Measurements from ENCODE around the gene TMEM240. TPM values are rescaled to one million over a fixed set of nuclear protein-coding genes. Genes with fewer than 3 reads are reported as not detected.

TMEM240 gene
- total and polyA plus RNA-seq, 10 of the 15 experiments (the other 5 are each of a cell fraction or from before 2014, with no cell fraction given) = 0.17 to 0.49 TPM; not detected in 8

- TF ChIP-seq PML (IDR thresholded peaks at IDR 0.05; ENCODE audit: low read length) = no peak
- no peak for TF ChIP-seq DPF2 (IDR thresholded peaks at IDR 0.05)
- TF ChIP-seq, protein P1, sequence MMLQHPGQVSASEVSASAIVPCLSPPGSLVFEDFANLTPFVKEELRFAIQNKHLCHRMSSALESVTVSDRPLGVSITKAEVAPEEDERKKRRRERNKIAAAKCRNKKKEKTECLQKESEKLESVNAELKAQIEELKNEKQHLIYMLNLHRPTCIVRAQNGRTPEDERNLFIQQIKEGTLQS (IDR thresholded peaks at IDR 0.05; ENCODE audit: borderline replicate concordance, extremely low read depth, low read depth, low read length) = no peak
Observed at GRCh38 chr1:1538989-1539309, 1.5 kb downstream of the TMEM240 start (continued).

GRCh38 chr1:1538334-1538733 is 2.1 kb downstream of the TMEM240 start:
- ChIA-PET SMC1A (ENCODE audit: uncharacterized antibody, unreplicated experiment) (no interaction called here), CTCF (no interaction called here)
- intact Hi-C loops (cut with micrococcal nuclease; ENCODE audit: unreplicated experiment) = no loop called here

More at GRCh38 chr1:1538334-1538733, 2.1 kb downstream of the TMEM240 start:
- ATAC-seq = no peak
- BruUV-seq (replicated peaks) = no TSS peak
- Histone ChIP-seq H3K27ac (ENCODE audit: control insufficient read depth, insufficient read depth) (no peak overlapping the region), H4K20me1 (ENCODE audit: control insufficient read depth, insufficient read depth) (no peaks in the 10 kb centered on the region), H3K36me3 (ENCODE audit: control insufficient read depth in 2 of 2, insufficient read depth in 2 of 2, low read length in 1 of 2) (no peaks in the 10 kb centered on the region; a peak in 2 of 4 replicates), H3K9ac (ENCODE audit: control insufficient read depth, insufficient read depth, low read length) (no peak overlapping the region), H3K27me3 (replicated peaks in 1 of 2; ENCODE audit: control insufficient read depth in 2 of 2, insufficient read depth in 2 of 2, low read length in 1 of 2) (no peaks in the 10 kb centered on the region), H2AFZ (ENCODE audit: control insufficient read depth, low read depth, low read length) (no peak overlapping the region), H3K4me1 (ENCODE audit: control insufficient read depth, insufficient read depth, low read length) (no peaks in the 10 kb centered on the region), H3K4me3 (no peak overlapping the region), H3K9me3 (replicated peaks; ENCODE audit: control insufficient read depth, insufficient read depth, low read length) (no peaks in the 10 kb centered on the region), H3K79me2 (ENCODE audit: control insufficient read depth, insufficient read depth, low read length) (no peaks in the 10 kb centered on the region), H3K4me2 (ENCODE audit: control insufficient read depth, insufficient read depth) (no peak overlapping the region)
- WGBS (ENCODE audit: insufficient coverage, insufficient replicate concordance, low lambda C conversion rate, missing lambda C conversion rate) = 47% methylated on average over 23 of the region's 23 CpGs
- RAD21 ChIA-PET (ENCODE audit: unreplicated experiment) = no interaction called here
- no peak for FAIRE-seq
- no peak for TF ChIP-seq PAX5 (IDR thresholded peaks at IDR 0.05; ENCODE audit: borderline replicate concordance, low read depth, low read length)
- no peak for TF ChIP-seq ATF7 (IDR thresholded peaks at IDR 0.05; ENCODE audit: low read depth)
- no peak for TF ChIP-seq JUND (IDR thresholded peaks at IDR 0.05; ENCODE audit: low read depth, low read length)
- no peak for TF ChIP-seq IKZF1 (conservative IDR thresholded peaks at IDR 0.05)
- TF ChIP-seq RAD51 (IDR thresholded peaks at IDR 0.05) = no peak
- no peak for TF ChIP-seq SPI1 (IDR thresholded peaks at IDR 0.05; ENCODE audit: borderline replicate concordance, insufficient read depth, low read depth, low read length)
- TF ChIP-seq SMC3 (IDR thresholded peaks at IDR 0.05; ENCODE audit: borderline replicate concordance, low read length) = no peak
- TF ChIP-seq, protein P1 (IDR thresholded peaks at IDR 0.05; ENCODE audit: borderline replicate concordance, extremely low read depth, low read depth, low read length) = no peak
- no peak for TF ChIP-seq MTA3 (IDR thresholded peaks at IDR 0.05; ENCODE audit: borderline replicate concordance, low read length)
- no peak for TF ChIP-seq FOXK2 (IDR thresholded peaks at IDR 0.05)
- no peak for TF ChIP-seq RCOR1 (conservative IDR thresholded peaks at IDR 0.05; ENCODE audit: low read depth, low read length)
- TF ChIP-seq CREM (IDR thresholded peaks at IDR 0.05; ENCODE audit: low read depth) = no peak
- no peak for TF ChIP-seq YY1 (IDR thresholded peaks at IDR 0.05; ENCODE audit: low read depth, low read length)
- no peak for TF ChIP-seq NRF1 (conservative IDR thresholded peaks at IDR 0.05; ENCODE audit: low read depth, low read length)
- no peak for TF ChIP-seq ZBTB4 (CRISPR knock-in tag; IDR thresholded peaks at IDR 0.05)
- no peak for TF ChIP-seq TBL1XR1 (IDR thresholded peaks at IDR 0.05; ENCODE audit: low read depth, low read length)
- no peak for TF ChIP-seq TAF1 (IDR thresholded peaks at IDR 0.05; ENCODE audit: borderline replicate concordance, low read depth, low read length)
- no peak for TF ChIP-seq POLR2AphosphoS2 (IDR thresholded peaks at IDR 0.05; ENCODE audit: low read depth, low read length)
- TF ChIP-seq ZBED1 (IDR thresholded peaks at IDR 0.05; ENCODE audit: borderline replicate concordance) = no peak
- no peak for TF ChIP-seq BCL11A (IDR thresholded peaks at IDR 0.05; ENCODE audit: low read depth, low read length)
- POLR2A ChIA-PET = no interaction called here
- DNase-seq (ENCODE audit: low read depth, low spot score) = no peak
- in situ Hi-C loops (cut with MboI) = no loop called here

All from GM12878 (cell line).